NCI-H2107 (cell line): ENCODE measurements around the gene ANKRD11.
A peak's percentile ranks its signal among the peaks of the same experiment; 100 is the strongest.

Experiments used
- DNase-seq: peaks from one replicate; lab custom pipeline; 2025; lab: John Stamatoyannopoulos, UW

ANKRD11 gene

GRCh38 chr16:89490439-89491237 lies at the start of gene ANKRD11:
ANKRD11 (minus strand) TSS chr16:89490561; CDS start chr16:89317019, 173,542 bp downstream.
- DNase-seq = peak; percentile 96

- DNase-seq = no peak
Measured at GRCh38 chr16:89538286-89538685, 47.9 kb upstream of the ANKRD11 start.

- DNase-seq = no peak
Measured at GRCh38 chr16:89537549-89537925, 47.2 kb upstream of the ANKRD11 start.

- DNase-seq = no peak
Measured at GRCh38 chr16:89536886-89537548, 46.7 kb upstream of the ANKRD11 start.

- no peak for DNase-seq
Measured at GRCh38 chr16:89536371-89536770, 46.0 kb upstream of the ANKRD11 start.

GRCh38 chr16:89534252-89534756 lies 43.9 kb upstream of the ANKRD11 start:
- DNase-seq = no peak

- DNase-seq = no peak
Measured at GRCh38 chr16:89531821-89532526, 41.6 kb upstream of the ANKRD11 start.

- no peak for DNase-seq
Measured at GRCh38 chr16:89530401-89531381, 40.3 kb upstream of the ANKRD11 start.

- DNase-seq = no peak
Measured at GRCh38 chr16:89529097-89529496, 38.7 kb upstream of the ANKRD11 start.

GRCh38 chr16:89525146-89525913 lies 35.0 kb upstream of the ANKRD11 start:
- DNase-seq = no peak

- no peak for DNase-seq
Measured at GRCh38 chr16:89523680-89524344, 33.5 kb upstream of the ANKRD11 start.

GRCh38 chr16:89522287-89522686 lies 31.9 kb upstream of the ANKRD11 start:
- no peak for DNase-seq

GRCh38 chr16:89519881-89520280 lies 29.5 kb upstream of the ANKRD11 start:
- no peak for DNase-seq

GRCh38 chr16:89517128-89517527 lies 26.8 kb upstream of the ANKRD11 start:
- no peak for DNase-seq

GRCh38 chr16:89512453-89512852 lies 22.1 kb upstream of the ANKRD11 start:
- DNase-seq = no peak

- no peak for DNase-seq
Measured at GRCh38 chr16:89511374-89511773, 21.0 kb upstream of the ANKRD11 start.

- DNase-seq = no peak
Measured at GRCh38 chr16:89510526-89510925, 20.2 kb upstream of the ANKRD11 start.

GRCh38 chr16:89507834-89508590 lies 17.7 kb upstream of the ANKRD11 start, which contains the start of gene SPG7:
SPG7 (plus strand) TSS chr16:89508403; CDS start chr16:89508418, 15 bp downstream.
- DNase-seq = peak; percentile 53

- DNase-seq = no peak
Measured at GRCh38 chr16:89507214-89507833, 17.0 kb upstream of the ANKRD11 start.
